HG02798 (cell line): ENCODE results near the gene LMNA.

Experiments used
- ATAC-seq: cut with Tn5 transposase; IDR thresholded peaks from one replicate; pipeline ENCODE4 v1.9.1; 2021; ENCODE audit warnings: mild to moderate bottlenecking; ENCODE audit not compliant: unreplicated experiment, poor library complexity

The LMNA gene

GRCh38 chr1:156081180-156081916, 33.2 kb upstream of the LMNA start:
- ATAC-seq = no peak

DNA sequence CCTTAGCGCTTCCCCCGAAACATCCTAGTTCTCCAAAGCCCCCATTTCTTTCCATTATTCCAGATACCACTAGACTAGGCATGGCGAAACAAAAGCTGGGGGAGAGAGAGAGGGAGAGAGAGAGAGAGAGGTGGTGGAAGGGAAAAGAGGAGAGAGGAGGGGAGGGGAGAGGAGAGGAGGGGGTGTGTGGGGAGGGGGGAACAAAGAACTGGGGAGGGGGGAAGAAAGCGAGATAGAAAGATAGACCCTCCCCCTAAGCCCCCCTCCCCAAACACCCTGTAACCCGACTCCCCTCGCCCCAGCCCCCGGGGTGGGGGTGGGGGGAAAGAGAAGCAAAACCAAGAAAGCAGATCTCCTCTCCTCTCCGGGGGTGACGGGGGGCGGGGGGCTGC, 32.6 kb upstream of the LMNA start:
- ATAC-seq = no peak

GRCh38 chr1:156082309-156083091, 32.0 kb upstream of the LMNA start, which contains the start of gene MEX3A:
Gene MEX3A (minus strand): TSS chr1:156082465. CDS start chr1:156081998, 467 bp downstream.
- ATAC-seq = peak; percentile 61

- no peak for ATAC-seq
These were observed 30.4 kb upstream of the LMNA start for GRCh38 chr1:156083800-156084790.

GRCh38 chr1:156086256-156086662, 28.3 kb upstream of the LMNA start:
- no peak for ATAC-seq

DNA sequence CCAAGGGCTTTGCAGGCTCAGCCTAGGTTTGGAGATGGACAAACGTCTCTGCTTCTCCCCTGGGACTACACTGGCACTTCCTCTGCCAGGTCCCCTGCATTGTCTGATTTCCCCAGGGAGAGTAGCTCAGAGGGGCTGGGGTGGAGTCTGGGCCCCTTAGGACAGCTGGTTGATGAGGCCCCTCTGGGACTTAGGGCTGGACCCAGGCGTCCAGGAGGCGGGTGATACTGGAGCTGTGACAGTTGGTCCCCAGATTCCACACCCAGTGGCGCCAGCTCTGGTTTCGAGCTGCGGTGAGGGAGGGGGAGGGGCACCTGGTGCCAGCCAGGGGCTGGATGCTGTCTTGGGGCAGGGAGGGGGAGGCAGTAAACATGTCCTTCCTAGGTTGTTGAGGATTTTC, 24.8 kb upstream of the LMNA start:
- no peak for ATAC-seq

- ATAC-seq = no peak
These were observed 24.2 kb upstream of the LMNA start for GRCh38 chr1:156090138-156090839.

GRCh38 chr1:156090840-156091188, 23.7 kb upstream of the LMNA start:
- ATAC-seq = peak; percentile 75

GRCh38 chr1:156091610-156092009, 22.9 kb upstream of the LMNA start:
- ATAC-seq = no peak

- no peak for ATAC-seq
These were observed 18.5 kb upstream of the LMNA start for GRCh38 chr1:156095906-156096508.

DNA sequence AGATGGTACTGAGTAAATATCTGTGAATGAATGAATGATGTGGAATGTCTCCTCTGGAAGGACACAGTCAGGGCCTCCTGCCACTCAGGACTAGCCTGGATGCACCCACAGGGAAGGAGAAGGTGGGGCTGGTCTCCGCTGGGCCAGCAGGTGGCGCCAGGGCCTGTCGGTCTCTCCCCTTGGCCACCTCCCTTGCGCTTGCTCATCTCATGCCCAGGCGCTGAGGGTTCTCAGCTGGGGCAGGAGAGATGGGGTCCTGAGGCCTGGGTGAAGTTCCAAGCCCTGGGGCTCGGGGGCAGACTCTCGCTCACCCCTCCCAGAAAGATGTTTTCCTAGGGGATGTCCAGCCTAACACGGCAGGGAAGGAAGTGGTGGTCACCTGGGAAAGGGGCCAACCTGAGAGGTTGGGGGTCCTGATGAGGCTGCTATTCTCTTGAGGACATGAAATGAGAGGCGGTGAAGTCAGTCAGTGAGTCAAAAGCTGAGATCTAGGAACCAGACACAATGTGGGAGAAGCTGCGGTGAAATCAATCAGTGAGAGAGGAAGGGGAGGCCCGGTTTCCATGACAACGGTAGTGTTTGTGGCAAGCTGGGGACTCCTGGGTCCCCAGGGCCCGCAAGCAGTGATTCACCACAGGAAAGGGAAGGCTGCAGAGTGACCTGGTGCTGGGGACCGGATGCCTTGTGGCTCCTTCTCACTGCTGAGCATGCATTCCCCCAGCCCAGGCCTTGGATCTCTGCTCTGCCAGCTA, 17.7 kb upstream of the LMNA start:
- peak; percentile 74 for ATAC-seq

DNA sequence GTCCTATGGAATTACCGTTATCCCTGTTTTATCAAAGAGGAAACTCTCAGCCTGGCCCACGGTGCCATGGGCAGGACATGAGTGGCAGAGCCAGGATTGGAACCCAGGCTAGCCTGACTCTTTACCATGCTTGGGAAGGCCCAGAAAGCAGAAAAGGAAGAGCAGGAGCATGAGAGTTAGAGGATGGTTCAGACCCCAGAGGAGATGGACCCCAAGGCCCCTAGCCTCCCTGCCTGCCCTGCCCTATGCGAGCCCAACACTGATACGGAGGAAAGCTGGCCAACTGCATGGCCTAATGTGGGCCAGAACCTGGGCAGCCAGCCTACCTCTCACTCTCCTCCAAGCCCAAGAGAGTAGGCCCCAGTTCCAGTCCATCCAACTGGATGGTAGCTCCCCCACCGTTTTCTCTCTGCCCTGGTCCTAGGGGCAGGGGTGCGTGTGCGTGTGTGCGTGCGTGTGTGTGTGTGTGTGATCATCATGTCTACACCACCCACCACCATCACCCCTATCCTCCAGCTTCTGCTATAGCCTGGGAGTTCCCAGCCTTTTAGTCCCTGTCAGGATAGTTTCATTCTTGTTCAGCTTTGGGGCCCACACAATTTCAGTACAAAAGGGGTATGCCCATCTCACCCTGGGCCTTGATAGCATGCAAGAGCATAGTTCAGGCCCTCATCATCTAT, 16.9 kb upstream of the LMNA start:
- ATAC-seq = peak; percentile 24

DNA sequence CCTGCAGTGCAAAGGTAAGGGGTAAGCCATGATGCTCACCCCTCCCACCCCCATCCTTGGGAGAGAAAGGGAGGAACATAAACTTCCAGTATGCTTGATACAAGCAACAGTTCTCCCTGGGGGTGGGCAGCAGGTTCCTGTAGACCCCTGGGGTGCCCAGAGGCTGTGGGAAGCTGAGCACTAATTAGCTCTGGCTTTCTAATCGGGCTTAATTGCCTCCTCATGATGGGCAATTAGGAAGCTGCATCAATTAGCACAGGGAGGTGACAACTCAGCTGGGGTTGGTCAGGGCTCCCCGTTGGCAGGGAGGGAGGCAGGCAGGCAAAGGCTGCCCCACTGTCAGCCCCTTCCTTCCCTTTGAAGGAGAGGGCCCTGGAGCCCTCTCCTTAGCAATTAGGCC, 15.7 kb upstream of the LMNA start:
- no peak for ATAC-seq

- no peak for ATAC-seq
These were observed 15.2 kb upstream of the LMNA start for GRCh38 chr1:156099282-156099681.

DNA sequence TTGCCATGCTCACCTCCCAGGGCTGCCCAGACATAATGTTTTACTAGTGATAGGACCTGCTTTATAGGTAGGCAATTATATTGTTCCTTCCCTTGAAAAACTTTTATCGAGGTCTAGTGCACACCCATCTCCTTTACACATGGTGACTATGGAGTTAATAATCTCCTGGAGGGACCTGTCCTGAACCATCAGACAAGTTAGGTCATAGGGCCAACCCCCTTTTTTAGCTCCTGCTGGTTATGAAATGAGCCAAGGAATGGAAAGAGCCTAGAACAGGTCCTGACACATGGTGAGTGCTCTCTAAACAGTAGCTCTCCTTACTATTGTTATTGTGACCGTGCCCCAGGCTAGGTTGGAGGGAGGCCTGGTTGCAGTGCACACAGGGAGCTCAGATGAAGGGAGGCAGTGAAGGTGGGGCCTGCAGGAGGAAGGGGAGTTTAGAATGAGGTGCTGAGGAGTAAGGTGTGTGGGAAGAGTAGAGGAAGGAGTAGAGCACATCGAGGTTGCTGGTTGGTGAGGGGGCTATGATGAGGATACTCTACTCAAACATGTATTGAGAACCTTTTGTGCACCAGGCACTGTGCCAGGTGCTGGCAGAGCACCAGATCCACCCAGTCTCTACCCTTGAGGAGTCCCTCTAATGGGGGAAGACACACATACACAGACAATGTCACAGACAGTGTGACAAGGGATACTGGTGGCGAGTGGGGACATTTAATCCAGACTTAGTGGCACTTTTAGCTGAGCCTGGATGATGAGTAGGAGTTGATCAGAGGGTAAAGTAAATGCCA, 14.1 kb upstream of the LMNA start:
- no peak for ATAC-seq

DNA sequence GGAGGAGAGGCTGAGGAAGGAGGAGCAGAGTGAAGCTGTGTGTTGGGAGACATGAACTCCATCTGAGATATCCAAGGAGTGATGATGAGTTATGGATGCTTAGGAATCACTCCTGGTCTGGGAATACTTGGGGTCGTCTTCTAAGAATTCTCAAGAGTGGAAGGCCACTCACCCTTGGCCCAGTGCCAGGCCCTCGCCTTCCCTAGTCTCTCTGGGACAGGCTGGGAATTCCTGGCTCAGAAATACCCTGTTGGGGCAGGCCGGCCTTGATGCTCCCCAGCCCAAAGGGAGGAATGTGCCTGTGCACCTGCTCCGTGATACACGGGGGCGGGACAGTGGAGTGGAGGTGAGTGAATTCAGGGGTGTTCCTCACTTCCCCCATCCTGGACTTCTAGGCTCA, 12.6 kb upstream of the LMNA start:
- no peak for ATAC-seq

GRCh38 chr1:156102633-156103511, 11.6 kb upstream of the LMNA start:
- ATAC-seq = no peak
